NB4 (cell line): ENCODE measurements around the gene COQ3.

ENCODE experiments used
- CTCF ChIP-seq: IDR thresholded peaks from one replicate; pipeline ENCODE4 v1.5.1; 2012; ENCODE audit warnings: low read depth, low read length
- MAX ChIP-seq: IDR thresholded peaks from 2 replicates; pipeline ENCODE4 v1.6.1; 2011; ENCODE audit warnings: low read depth, low read length
- POLR2A ChIP-seq: IDR thresholded peaks from 2 replicates; pipeline ENCODE4 v1.6.1; 2011; ENCODE audit warnings: mild to moderate bottlenecking; ENCODE audit not compliant: insufficient read length; ENCODE audit errors: extremely low read depth

- TF ChIP-seq CTCF (no peak), MAX (no peak), POLR2A (no peak)
These were observed 21.5 kb upstream of the COQ3 start for GRCh38 chr6:99415446-99415845.
